Measurements from ENCODE around the gene SEPTIN7.

SEPTIN7 gene

GRCh38 chr7:35831208-35831607 is 30.4 kb downstream of the SEPTIN7 start:
- DNase-seq (ENCODE audit: low read depth in 2 of 2): no peak

- DNase-seq (ENCODE audit: low read depth in 2 of 2): no peak
These were observed 39.3 kb downstream of the SEPTIN7 start for GRCh38 chr7:35839860-35840854.

- no peak for DNase-seq (ENCODE audit: low read depth in 2 of 2)
These were observed 46.1 kb downstream of the SEPTIN7 start for GRCh38 chr7:35846816-35847412.

- no peak for DNase-seq (ENCODE audit: low read depth in 2 of 2)
These were observed 47.9 kb downstream of the SEPTIN7 start for GRCh38 chr7:35848725-35849124.

- no peak for DNase-seq (ENCODE audit: low read depth in 2 of 2)
These were observed 48.4 kb downstream of the SEPTIN7 start for GRCh38 chr7:35849158-35849831.

- no peak for DNase-seq (ENCODE audit: low read depth in 2 of 2)
These were observed 49.1 kb downstream of the SEPTIN7 start for GRCh38 chr7:35849954-35850353.
